SK-N-SH treated with all-trans-retinoic acid at 6 μM for 48 hours (cell line): Measurements from ENCODE around the gene PODXL2.

ENCODE experiments used
- ATAC-seq: fragments of 200-7000 bp; cut with Tn5 transposase; 3 replicates; pipeline ENCODE4 v1.9.1; 2020; ENCODE audit warnings: mild to moderate bottlenecking, moderate library complexity
- ARNTL ChIP-seq: fragments of 450-650 bp; formaldehyde crosslinking; IDR thresholded peaks from 2 replicates; pipeline ENCODE4 v1.5.0; 2020; ENCODE audit warnings: low read depth, mild to moderate bottlenecking, moderate library complexity, borderline replicate concordance
- BACH2 ChIP-seq: fragments of 250-450 bp; sonication (Bioruptor Pico); IDR thresholded peaks from 2 replicates; pipeline ENCODE4 v1.9.0; 2021; ENCODE audit warnings: mild to moderate bottlenecking, borderline replicate concordance
- CREB5 ChIP-seq: fragments of 250-450 bp; sonication (Bioruptor Pico); IDR thresholded peaks from 2 replicates; pipeline ENCODE4 v1.5.1; 2020; ENCODE audit warnings: low read depth, mild to moderate bottlenecking, moderate library complexity
- CSRNP3 ChIP-seq: fragments of 250-450 bp; sonication (Bioruptor Pico); IDR thresholded peaks from 2 replicates; pipeline ENCODE4 v1.5.1; 2021; ENCODE audit warnings: mild to moderate bottlenecking, moderate library complexity
- ESRRG ChIP-seq: fragments of 250-450 bp; sonication (Bioruptor Pico); IDR thresholded peaks from 2 replicates; pipeline ENCODE4 v1.6.1; 2021; ENCODE audit warnings: mild to moderate bottlenecking
- GLIS3 ChIP-seq: fragments of 250-450 bp; sonication (Bioruptor Pico); IDR thresholded peaks from 2 replicates; pipeline ENCODE4 v1.5.0; 2020; ENCODE audit warnings: mild to moderate bottlenecking, moderate library complexity
- ISL1 ChIP-seq: fragments of 250-450 bp; sonication (Bioruptor Pico); IDR thresholded peaks from 2 replicates; pipeline ENCODE4 v2.1.2; 2022; ENCODE audit warnings: mild to moderate bottlenecking, moderate library complexity
- OSR1 ChIP-seq: fragments of 250-450 bp; sonication (Bioruptor Pico); IDR thresholded peaks from 2 replicates; pipeline ENCODE4 v1.8.0; 2022; ENCODE audit warnings: moderate library complexity, mild to moderate bottlenecking, inconsistent platforms
- PATZ1 ChIP-seq: fragments of 250-450 bp; sonication (Bioruptor Pico); IDR thresholded peaks from 2 replicates; pipeline ENCODE4 v1.8.0; 2020; ENCODE audit warnings: mild to moderate bottlenecking, moderate library complexity, borderline replicate concordance
- POU6F1 ChIP-seq: fragments of 250-450 bp; sonication (Bioruptor Pico); IDR thresholded peaks from 2 replicates; pipeline ENCODE4 v1.8.0; 2021; ENCODE audit warnings: low read depth, mild to moderate bottlenecking, moderate library complexity, borderline replicate concordance
- PPARA ChIP-seq: fragments of 250-450 bp; sonication (Bioruptor Pico); IDR thresholded peaks from 2 replicates; pipeline ENCODE4 v1.5.0; 2020; ENCODE audit warnings: mild to moderate bottlenecking, borderline replicate concordance
- SNAI2 ChIP-seq: fragments of 250-450 bp; sonication (Bioruptor Pico); IDR thresholded peaks from 2 replicates; pipeline ENCODE4 v1.5.0; 2020; ENCODE audit warnings: mild to moderate bottlenecking, moderate library complexity
- TCF4 ChIP-seq: fragments of 250-450 bp; sonication (Bioruptor Pico); IDR thresholded peaks from 2 replicates; pipeline ENCODE4 v1.8.0; 2021; ENCODE audit warnings: mild to moderate bottlenecking, moderate library complexity, borderline replicate concordance
- TOX ChIP-seq: fragments of 250-450 bp; sonication (Bioruptor Pico); IDR thresholded peaks from 2 replicates; pipeline ENCODE4 v1.8.0; 2021; ENCODE audit warnings: mild to moderate bottlenecking, moderate library complexity, borderline replicate concordance
- TSHZ2 ChIP-seq: fragments of 250-450 bp; sonication (Bioruptor Pico); IDR thresholded peaks from 2 replicates; pipeline ENCODE4 v1.5.0; 2020; ENCODE audit warnings: mild to moderate bottlenecking, moderate library complexity
- ZC3H10 ChIP-seq: fragments of 250-450 bp; sonication (Bioruptor Pico); IDR thresholded peaks from 2 replicates; pipeline ENCODE4 v1.5.1; 2021; ENCODE audit warnings: mild to moderate bottlenecking, moderate library complexity
- ZFP3 ChIP-seq: fragments of 250-450 bp; sonication (Bioruptor Pico); IDR thresholded peaks from 2 replicates; pipeline ENCODE4 v1.5.0; 2020; ENCODE audit warnings: mild to moderate bottlenecking, moderate library complexity
- ZFP30 ChIP-seq: fragments of 450-650 bp; formaldehyde crosslinking; IDR thresholded peaks from 2 replicates; pipeline ENCODE4 v1.5.0; 2022; ENCODE audit warnings: mild to moderate bottlenecking, moderate library complexity
- ZNF565 ChIP-seq: fragments of 450-650 bp; formaldehyde crosslinking; conservative IDR thresholded peaks from 2 replicates; pipeline ENCODE4 v1.5.0; 2020; ENCODE audit warnings: low read depth, mild to moderate bottlenecking, moderate library complexity
- ZNF70 ChIP-seq: fragments of 450-650 bp; formaldehyde crosslinking; IDR thresholded peaks from 2 replicates; pipeline ENCODE4 v1.5.0; 2020; ENCODE audit warnings: mild to moderate bottlenecking, moderate library complexity
- ZNF8 ChIP-seq: fragments of 450-650 bp; formaldehyde crosslinking; IDR thresholded peaks from 2 replicates; pipeline ENCODE4 v1.5.0; 2020; ENCODE audit warnings: mild to moderate bottlenecking, moderate library complexity

PODXL2 gene

GRCh38 chr3:127624063-127624462 is 4.9 kb upstream of the PODXL2 start:
- TF ChIP-seq TSHZ2 (CRISPR knock-in tag) (no peak), CSRNP3 (no peak), ZNF565 (CRISPR knock-in tag) (no peak), SNAI2 (CRISPR knock-in tag) (no peak)
- ATAC-seq, result no peak

- no peak for ATAC-seq
- TF ChIP-seq CREB5 (CRISPR knock-in tag), result no peak
- no peak for TF ChIP-seq ZNF70 (CRISPR knock-in tag)
- no peak for TF ChIP-seq ZC3H10 (CRISPR knock-in tag)
- no peak for TF ChIP-seq PATZ1
- TF ChIP-seq OSR1, result no peak
- TF ChIP-seq ARNTL (CRISPR knock-in tag), result no peak
- no peak for TF ChIP-seq TOX (CRISPR knock-in tag)
- TF ChIP-seq ISL1, result no peak
- no peak for TF ChIP-seq CSRNP3
- no peak for TF ChIP-seq PPARA
- no peak for TF ChIP-seq TSHZ2 (CRISPR knock-in tag)
- no peak for TF ChIP-seq ZFP3 (CRISPR knock-in tag)
- TF ChIP-seq ZFP30, result no peak
- no peak for TF ChIP-seq ZNF8 (CRISPR knock-in tag)
- no peak for TF ChIP-seq GLIS3 (CRISPR knock-in tag)
- no peak for TF ChIP-seq TCF4 (CRISPR knock-in tag)
- no peak for TF ChIP-seq ESRRG (CRISPR knock-in tag)
- TF ChIP-seq BACH2 (CRISPR knock-in tag), result no peak
- no peak for TF ChIP-seq POU6F1
- TF ChIP-seq SNAI2 (CRISPR knock-in tag), result no peak
These were observed 3.2 kb upstream of the PODXL2 start for GRCh38 chr3:127625821-127626220.
